MM.1S (cell line): Measurements from ENCODE around the gene SUCLG1.

Experiments
- EZH2 ChIP-seq: fragments of 300-600 bp; sonication (generic); optimal IDR thresholded peaks from 2 replicates; pipeline ENCODE3; 2017; ENCODE audit warnings: low read depth, mild to moderate bottlenecking, antibody characterized with exemption, low read length, mixed read lengths
- EZH2phosphoT487 ChIP-seq: fragments of 300-600 bp; sonication (generic); IDR thresholded peaks from 2 replicates; pipeline ENCODE4 v1.6.1; 2018; ENCODE audit warnings: antibody characterized with exemption, low read length
- TF ChIP-seq, protein P1 (sequence below): fragments of 300-600 bp; sonication (generic); IDR thresholded peaks from 2 replicates; pipeline ENCODE4 v1.5.1; 2016; ENCODE audit warnings: antibody characterized with exemption, low read length, mixed read lengths

DNA sequence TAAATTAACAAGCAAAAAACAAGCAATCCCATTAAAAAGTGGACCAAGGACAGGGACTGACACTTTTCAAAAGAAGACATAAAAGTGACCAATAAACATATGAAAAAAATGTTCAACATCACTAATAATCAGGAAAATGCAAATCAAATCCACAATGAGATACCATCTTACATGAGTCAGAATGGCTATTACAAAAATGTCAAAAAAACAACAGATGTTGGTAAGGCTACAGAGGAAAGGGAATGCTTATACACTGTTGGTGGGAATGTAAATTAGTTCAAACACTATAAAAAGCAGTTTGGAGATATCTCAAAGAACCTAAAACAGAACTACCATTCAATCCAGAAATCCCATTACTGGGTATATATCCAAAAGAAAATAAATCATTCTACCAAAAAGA is 78.2 kb downstream of the SUCLG1 start:
- TF ChIP-seq, protein P1, sequence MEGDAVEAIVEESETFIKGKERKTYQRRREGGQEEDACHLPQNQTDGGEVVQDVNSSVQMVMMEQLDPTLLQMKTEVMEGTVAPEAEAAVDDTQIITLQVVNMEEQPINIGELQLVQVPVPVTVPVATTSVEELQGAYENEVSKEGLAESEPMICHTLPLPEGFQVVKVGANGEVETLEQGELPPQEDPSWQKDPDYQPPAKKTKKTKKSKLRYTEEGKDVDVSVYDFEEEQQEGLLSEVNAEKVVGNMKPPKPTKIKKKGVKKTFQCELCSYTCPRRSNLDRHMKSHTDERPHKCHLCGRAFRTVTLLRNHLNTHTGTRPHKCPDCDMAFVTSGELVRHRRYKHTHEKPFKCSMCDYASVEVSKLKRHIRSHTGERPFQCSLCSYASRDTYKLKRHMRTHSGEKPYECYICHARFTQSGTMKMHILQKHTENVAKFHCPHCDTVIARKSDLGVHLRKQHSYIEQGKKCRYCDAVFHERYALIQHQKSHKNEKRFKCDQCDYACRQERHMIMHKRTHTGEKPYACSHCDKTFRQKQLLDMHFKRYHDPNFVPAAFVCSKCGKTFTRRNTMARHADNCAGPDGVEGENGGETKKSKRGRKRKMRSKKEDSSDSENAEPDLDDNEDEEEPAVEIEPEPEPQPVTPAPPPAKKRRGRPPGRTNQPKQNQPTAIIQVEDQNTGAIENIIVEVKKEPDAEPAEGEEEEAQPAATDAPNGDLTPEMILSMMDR = no peak
- TF ChIP-seq EZH2 (no peak), EZH2phosphoT487 (no peak)
